ACC112 (cell line): ENCODE data around the gene SPON1.

Experiments
- H2AFZ ChIP-seq: fragments of 200-600 bp; sonication (generic); one replicate; pipeline ENCODE4 v1.6.0; 2017; ENCODE audit warnings: antibody characterized with exemption, low read length; ENCODE audit not compliant: unreplicated experiment
- H3K27ac ChIP-seq: fragments of 200-600 bp; sonication (generic); 2 replicates; pipeline ENCODE4 v1.5.1; 2014; ENCODE audit warnings: low read depth, mild to moderate bottlenecking, antibody characterized with exemption, low read length, moderate library complexity
- H3K27me3 ChIP-seq: fragments of 200-600 bp; sonication (generic); 2 replicates; pipeline ENCODE4 v1.6.1; 2014; ENCODE audit warnings: mild to moderate bottlenecking, antibody characterized with exemption, low read length, moderate library complexity, mixed read lengths; ENCODE audit not compliant: insufficient read depth
- H3K36me3 ChIP-seq: fragments of 200-600 bp; sonication (generic); 2 replicates; pipeline ENCODE4 v1.6.1; 2016; ENCODE audit warnings: mild to moderate bottlenecking, antibody characterized with exemption, low read length, moderate library complexity, mixed read lengths; ENCODE audit not compliant: insufficient read depth
- H3K4me1 ChIP-seq: fragments of 200-600 bp; sonication (generic); one replicate; pipeline ENCODE4 v1.6.1; 2016; ENCODE audit warnings: low read length, mixed read lengths; ENCODE audit not compliant: insufficient read depth, unreplicated experiment, control insufficient read depth
- H3K4me3 ChIP-seq: fragments of 200-600 bp; sonication (generic); 2 replicates; pipeline ENCODE4 v1.5.1; 2014; ENCODE audit warnings: mild to moderate bottlenecking, low read depth, low read length
- H3K79me2 ChIP-seq: fragments of 200-600 bp; sonication (generic); one replicate; pipeline ENCODE4 v1.6.0; 2016; ENCODE audit warnings: low read length; ENCODE audit not compliant: control insufficient read depth, unreplicated experiment, insufficient read depth

The SPON1 gene

DNA sequence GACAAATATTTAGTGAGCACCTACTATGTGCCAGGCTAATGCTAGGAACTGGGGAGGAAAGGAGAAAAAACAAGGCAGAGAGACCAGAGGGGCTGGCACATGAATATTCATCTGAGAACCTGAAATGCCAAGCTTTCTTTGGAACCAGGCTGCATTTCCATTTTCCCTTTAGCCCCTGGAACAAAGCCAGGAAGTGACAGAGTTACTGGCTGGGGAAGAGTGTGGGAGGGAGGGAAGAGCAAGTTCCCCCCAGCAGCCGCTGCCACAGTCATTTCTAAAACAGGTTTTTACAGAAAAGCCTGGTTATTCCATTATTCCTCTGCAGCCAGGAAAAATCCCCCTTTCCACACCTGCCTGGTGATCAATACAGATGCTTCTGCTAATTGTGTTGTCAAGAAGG is 97.0 kb downstream of the SPON1 start:
- no peak overlapping the region for H3K27ac ChIP-seq
- no peaks in the 10 kb centered on the region for H3K36me3 ChIP-seq
- H2AFZ ChIP-seq = no peak overlapping the region
- H3K4me3 ChIP-seq = no peak overlapping the region
- no peaks in the 10 kb centered on the region for H3K4me1 ChIP-seq
- no peaks in the 10 kb centered on the region for H3K79me2 ChIP-seq
- H3K27me3 ChIP-seq = peaks cover 8% of the 10 kb centered on the region

- H3K4me1 ChIP-seq = no peaks in the 10 kb centered on the region
- no peaks in the 10 kb centered on the region for H3K79me2 ChIP-seq
- H3K36me3 ChIP-seq = no peaks in the 10 kb centered on the region
- H3K4me3 ChIP-seq = no peak overlapping the region
- no peak overlapping the region for H2AFZ ChIP-seq
- no peak overlapping the region for H3K27ac ChIP-seq
- peaks cover 2% of the 10 kb centered on the region; the same call in 1 of the 2 replicates for H3K27me3 ChIP-seq
These were observed 99.2 kb downstream of the SPON1 start for GRCh38 chr11:14061721-14062120.

DNA sequence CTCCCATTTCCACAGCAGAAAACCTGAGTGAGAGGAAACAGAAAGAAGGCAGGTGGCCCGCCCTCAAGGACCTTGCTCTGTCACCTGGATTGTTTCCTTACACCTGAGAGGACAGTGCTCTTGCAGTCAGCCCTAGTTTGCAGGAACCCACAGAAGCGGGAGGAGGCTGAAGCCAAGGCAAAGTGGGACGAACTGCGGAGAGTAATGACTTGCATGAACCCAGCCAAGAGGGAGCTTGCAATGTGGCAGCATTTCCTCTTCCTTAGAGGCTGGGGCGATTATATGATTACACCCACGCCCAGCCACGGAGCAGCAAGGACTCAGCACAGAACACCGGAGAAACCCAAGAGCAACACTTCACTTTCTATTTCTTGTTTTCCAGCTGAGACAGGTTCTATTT is 102.6 kb downstream of the SPON1 start:
- Histone ChIP-seq H3K27ac (no peak overlapping the region), H3K36me3 (no peaks in the 10 kb centered on the region), H2AFZ (no peak overlapping the region), H3K4me1 (no peaks in the 10 kb centered on the region), H3K27me3 (peaks cover 2% of the 10 kb centered on the region; the same call in 1 of the 2 replicates), H3K4me3 (no peak overlapping the region), H3K79me2 (no peaks in the 10 kb centered on the region)

- peaks cover 2% of the 10 kb centered on the region; the same call in 1 of the 2 replicates for H3K27me3 ChIP-seq
- H3K36me3 ChIP-seq = no peaks in the 10 kb centered on the region
- no peaks in the 10 kb centered on the region for H3K4me1 ChIP-seq
- no peak overlapping the region for H3K4me3 ChIP-seq
- H3K79me2 ChIP-seq = no peaks in the 10 kb centered on the region
- H3K27ac ChIP-seq = no peak overlapping the region
- no peak overlapping the region for H2AFZ ChIP-seq
These were observed 103.2 kb downstream of the SPON1 start for GRCh38 chr11:14065681-14066080.

DNA sequence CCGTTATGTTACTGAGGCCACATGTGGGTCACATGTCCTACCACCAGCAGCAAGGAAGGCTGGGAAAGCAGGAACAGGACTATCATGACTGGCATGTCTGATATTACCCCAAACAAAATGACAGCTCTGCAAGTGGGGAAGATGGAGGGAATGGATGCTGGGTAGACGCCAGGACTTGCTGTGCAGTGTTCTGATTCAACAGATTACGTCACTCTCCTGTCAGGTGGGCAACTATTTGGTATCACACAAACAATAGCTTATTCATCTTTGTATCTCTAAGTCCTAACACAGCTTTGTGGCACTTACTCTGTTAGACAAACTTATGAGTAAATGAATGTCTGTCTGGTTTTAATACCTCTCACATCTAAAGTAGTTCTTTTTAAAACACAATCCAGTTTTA is 105.2 kb downstream of the SPON1 start:
- peaks cover 2% of the 10 kb centered on the region; the same call in 1 of the 2 replicates for H3K27me3 ChIP-seq
- no peaks in the 10 kb centered on the region for H3K36me3 ChIP-seq
- H3K27ac ChIP-seq = no peak overlapping the region
- no peak overlapping the region for H3K4me3 ChIP-seq
- H3K4me1 ChIP-seq = no peaks in the 10 kb centered on the region
- H3K79me2 ChIP-seq = no peaks in the 10 kb centered on the region
- no peak overlapping the region for H2AFZ ChIP-seq

GRCh38 chr11:14070896-14071295 is 108.4 kb downstream of the SPON1 start:
- Histone ChIP-seq H3K36me3 (no peaks in the 10 kb centered on the region), H3K27ac (no peak overlapping the region), H3K4me1 (no peaks in the 10 kb centered on the region), H3K27me3 (no peaks in the 10 kb centered on the region), H3K4me3 (no peak overlapping the region), H3K79me2 (no peaks in the 10 kb centered on the region), H2AFZ (no peak overlapping the region)

GRCh38 chr11:14073849-14074476 is 111.4 kb downstream of the SPON1 start:
- H3K27me3 ChIP-seq = 0 out of 2 replicates have a peak, but pooled peaks cover 6% of the 10 kb centered on the region
- H3K36me3 ChIP-seq = no peaks in the 10 kb centered on the region
- no peaks in the 10 kb centered on the region for H3K79me2 ChIP-seq
- H3K4me3 ChIP-seq = no peak overlapping the region
- no peak overlapping the region for H3K27ac ChIP-seq
- no peaks in the 10 kb centered on the region for H3K4me1 ChIP-seq
- H2AFZ ChIP-seq = no peak overlapping the region

DNA sequence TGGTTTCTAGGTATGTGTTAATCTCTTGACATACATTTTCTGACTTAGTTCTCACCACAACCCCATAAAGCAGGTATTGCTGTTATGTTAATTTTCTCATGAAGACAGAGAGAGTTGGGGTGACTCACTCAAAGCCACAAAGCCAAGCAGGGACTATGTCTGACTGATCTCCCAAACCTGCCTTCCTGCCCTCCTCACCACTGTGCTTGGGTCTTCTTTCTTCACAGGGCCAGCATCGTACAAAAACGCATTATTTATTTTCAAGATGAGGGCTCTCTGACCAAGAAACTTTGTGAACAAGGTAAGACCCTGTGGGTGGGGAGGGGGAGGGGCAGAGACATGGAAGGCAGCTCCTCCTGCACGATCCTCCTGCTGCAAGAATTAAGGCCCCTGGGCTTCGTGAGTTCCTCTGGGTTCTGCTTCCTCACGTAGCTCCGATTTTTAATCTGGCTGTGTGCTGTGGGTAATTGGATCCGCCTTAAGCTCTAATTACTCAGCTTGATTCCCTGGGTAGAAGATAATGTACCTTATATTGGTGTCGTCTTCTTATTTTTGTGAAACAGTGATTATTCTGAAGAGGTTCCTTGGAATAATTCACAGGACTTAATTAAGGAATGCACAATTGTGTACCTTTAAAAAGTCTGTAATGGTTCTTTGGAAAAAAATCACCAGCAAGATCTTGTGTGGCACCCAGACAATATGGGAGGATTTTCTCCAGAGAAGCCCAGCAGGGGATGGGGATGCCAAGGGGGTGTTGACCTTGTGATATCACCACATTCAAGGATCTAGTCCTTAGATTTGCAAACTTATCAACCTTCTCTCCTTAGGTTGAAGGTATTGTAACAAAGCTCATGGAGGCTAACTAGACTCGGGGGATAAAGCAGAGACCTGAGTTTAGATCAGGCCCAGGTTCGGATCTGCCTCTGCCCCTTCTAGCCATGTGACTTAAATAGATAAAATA is 112.9 kb downstream of the SPON1 start:
- H3K27me3 ChIP-seq = peaks cover 14% of the 10 kb centered on the region; the same call in 1 of the 2 replicates
- H3K79me2 ChIP-seq = no peaks in the 10 kb centered on the region
- no peak overlapping the region for H3K4me3 ChIP-seq

GRCh38 chr11:14079011-14079410 is 116.5 kb downstream of the SPON1 start:
- Histone ChIP-seq H3K36me3 (no peaks in the 10 kb centered on the region), H3K27me3 (peaks cover 19% of the 10 kb centered on the region; the same call in 1 of the 2 replicates), H2AFZ (no peak overlapping the region)

More for the DNA sequence above, 112.9 kb downstream of the SPON1 start:
- no peak overlapping the region for H2AFZ ChIP-seq
- H3K4me1 ChIP-seq = no peaks in the 10 kb centered on the region
- H3K36me3 ChIP-seq = no peaks in the 10 kb centered on the region
- no peak overlapping the region for H3K27ac ChIP-seq

DNA sequence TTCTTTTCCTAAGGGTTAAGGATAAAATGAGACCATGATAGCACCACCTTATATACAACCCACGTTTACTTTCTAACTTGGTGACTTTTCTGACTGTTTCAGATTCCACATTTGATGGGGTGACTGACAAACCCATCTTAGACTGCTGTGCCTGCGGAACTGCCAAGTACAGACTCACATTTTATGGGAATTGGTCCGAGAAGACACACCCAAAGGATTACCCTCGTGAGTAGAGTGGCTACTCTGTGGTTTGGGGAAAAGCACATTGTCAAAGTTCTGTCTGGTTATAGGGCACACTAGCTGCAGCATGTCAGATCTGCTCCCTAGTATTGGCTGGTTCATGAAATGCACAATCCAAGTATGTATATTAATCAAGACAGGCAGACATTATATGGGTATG is 117.3 kb downstream of the SPON1 start:
- no peak overlapping the region for H3K27ac ChIP-seq
- no peaks in the 10 kb centered on the region for H3K79me2 ChIP-seq
- H3K4me3 ChIP-seq = no peak overlapping the region
- no peaks in the 10 kb centered on the region for H3K36me3 ChIP-seq
- H3K4me1 ChIP-seq = no peaks in the 10 kb centered on the region
- no peak overlapping the region for H2AFZ ChIP-seq
- H3K27me3 ChIP-seq = peaks cover 19% of the 10 kb centered on the region; the same call in 1 of the 2 replicates

More at GRCh38 chr11:14079011-14079410, 116.5 kb downstream of the SPON1 start:
- Histone ChIP-seq H3K4me3 (no peak overlapping the region), H3K4me1 (no peaks in the 10 kb centered on the region), H3K27ac (no peak overlapping the region), H3K79me2 (no peaks in the 10 kb centered on the region)
